HCT116 (cell line): ENCODE data around the gene SLC25A6. TPM values are rescaled to one million over a fixed set of nuclear protein-coding genes. Genes with fewer than 3 reads are reported as not detected.

Experiments
- ATAC-seq: fragments of 200-7000 bp; cut with Tn5 transposase; 2 replicates; pipeline ENCODE4 v1.9.1; 2020; ENCODE audit warnings: mild to moderate bottlenecking, moderate library complexity
- BruUV-seq: library from RNA; stranded (reverse); fragments of 400-500 nt; replicated peaks from 2 replicates; lab custom pipeline; 2021; lab: Mats Ljungman, UMichigan
- CTCF ChIA-PET: fragments of 300-600 bp; sonication (Branson Sonifier 250); formaldehyde crosslinking; loops from one replicate; lab custom pipeline; 2021; ENCODE audit warnings: antibody characterized with exemption; lab: Charles Lee
- POLR2A ChIA-PET: fragments of 300-600, 350-600 bp; sonication (Branson Sonifier 250); formaldehyde crosslinking; loops from one replicate; lab custom pipeline; 2021; ENCODE audit warnings: antibody characterized with exemption; lab: Charles Lee
- RAD21 ChIA-PET, 2 experiments: fragments of 300-600 bp; sonication (Branson Sonifier 250); formaldehyde crosslinking; loops; one replicate each; lab custom pipeline; 2023; ENCODE audit warnings: low total read pairs in 2 of 2; ENCODE audit not compliant: uncharacterized antibody in 2 of 2, unreplicated experiment in 2 of 2, low non-redundant PET in 1 of 2; lab: Charles Lee
- DNase-seq: peaks from one replicate; pipeline ENCODE4 v3.0.0-alpha.2; 2010; ENCODE audit warnings: low read depth, low spot score
- H2AFZ ChIP-seq: fragments of 200-600 bp; shearing (Covaris generic), sonication (generic); 2 replicates; pipeline ENCODE4 v1.6.1; 2017; ENCODE audit warnings: low read depth, mixed run types, mixed read lengths, antibody characterized with exemption, low read length; ENCODE audit not compliant: poor library complexity, severe bottlenecking
- H3K27ac ChIP-seq: 2 replicates; pipeline ENCODE4 v1.5.1; 2012; ENCODE audit warnings: low read depth, low read length
- H3K27me3 ChIP-seq: fragments of 200-600 bp; sonication (generic); 2 replicates; pipeline ENCODE4 v1.6.1; 2016; ENCODE audit warnings: mixed run types, low read length, mixed read lengths; ENCODE audit not compliant: insufficient read depth
- H3K36me3 ChIP-seq, 2 experiments: fragments of 200-500 bp in 1 of 2; fragments of 200-600 bp in 1 of 2; sonication (Bioruptor generic) in 1 of 2; sonication (generic) in 1 of 2; 2 replicates each; pipeline versions ENCODE4 v1.5.1 to v1.6.1; 2014 to 2016; ENCODE audit warnings: low read length in 2 of 2, inconsistent platforms in 1 of 2, mixed read lengths in 1 of 2, mixed run types in 1 of 2; ENCODE audit not compliant: insufficient read depth in 2 of 2, control insufficient read depth in 1 of 2
- H3K4me1 ChIP-seq, 2 experiments: fragments of 200-600 bp in 1 of 2; sonication (generic) in 1 of 2; 2 replicates each; pipeline versions ENCODE4 v1.5.1 to v1.6.1; 2012 to 2017; ENCODE audit warnings: low read length in 2 of 2, inconsistent platforms in 1 of 2, mild to moderate bottlenecking in 1 of 2, mixed read lengths in 1 of 2, mixed run types in 1 of 2, moderate library complexity in 1 of 2; ENCODE audit not compliant: insufficient read depth in 2 of 2, control insufficient read depth in 1 of 2
- H3K4me2 ChIP-seq: fragments of 200-600 bp; sonication (generic); 2 replicates; pipeline ENCODE4 v1.6.1; 2017; ENCODE audit warnings: mixed run types, low read length, mixed read lengths
- H3K4me3 ChIP-seq, 2 experiments: fragments of 200-600 bp in 1 of 2; sonication (generic) in 1 of 2; replicated peaks in 1 of 2; 2 replicates each; pipeline ENCODE4 v1.5.1; 2011 to 2016; ENCODE audit warnings: low read length in 2 of 2, control low read depth in 1 of 2, low read depth in 1 of 2, mild to moderate bottlenecking in 1 of 2, mixed read lengths in 1 of 2, mixed run types in 1 of 2
- H3K79me2 ChIP-seq: fragments of 200-600 bp; sonication (generic); 2 replicates; pipeline ENCODE4 v1.6.1; 2017; ENCODE audit warnings: mild to moderate bottlenecking, mixed run types, low read length, moderate library complexity, mixed read lengths; ENCODE audit not compliant: insufficient read depth
- H3K9ac ChIP-seq: fragments of 200-600 bp; sonication (generic); 2 replicates; pipeline ENCODE4 v1.6.1; 2016; ENCODE audit warnings: low read length, mixed read lengths
- H3K9me2 ChIP-seq: fragments of 200-600 bp; sonication (generic), shearing (Covaris generic); 2 replicates; pipeline ENCODE4 v1.6.1; 2017; ENCODE audit warnings: mixed run types, mild to moderate bottlenecking, moderate library complexity; ENCODE audit not compliant: insufficient read depth
- H3K9me3 ChIP-seq, 2 experiments: fragments of 200-500 bp in 1 of 2; fragments of 200-600 bp in 1 of 2; sonication (Bioruptor generic) in 1 of 2; sonication (generic) in 1 of 2; 2 replicates each; pipeline ENCODE4 v1.6.1; 2014 to 2017; ENCODE audit warnings: low read length in 2 of 2, mixed read lengths in 2 of 2, inconsistent platforms in 1 of 2, low read depth in 1 of 2, mild to moderate bottlenecking in 1 of 2, mixed run types in 1 of 2, moderate library complexity in 1 of 2; ENCODE audit not compliant: control insufficient read depth in 1 of 2, insufficient read depth in 1 of 2
- H4K20me1 ChIP-seq: fragments of 200-600 bp; sonication (generic), shearing (Covaris generic); 2 replicates; pipeline ENCODE4 v1.6.1; 2017; ENCODE audit warnings: mixed run types, mild to moderate bottlenecking, moderate library complexity; ENCODE audit not compliant: insufficient read depth
- CBX3 ChIP-seq: IDR thresholded peaks from 2 replicates; pipeline ENCODE4 v1.6.1; 2012; ENCODE audit warnings: low read depth
- CEBPB ChIP-seq: IDR thresholded peaks from 2 replicates; pipeline ENCODE4 v1.6.1; 2012; ENCODE audit warnings: low read depth
- ELF1 ChIP-seq: IDR thresholded peaks from 2 replicates; pipeline ENCODE4 v1.6.1; 2012; ENCODE audit warnings: low read depth, borderline replicate concordance
- EZH2phosphoT487 ChIP-seq: fragments of 200-600 bp; IDR thresholded peaks from 2 replicates; pipeline ENCODE4 v1.6.1; 2018; ENCODE audit warnings: antibody characterized with exemption, borderline replicate concordance
- JUND ChIP-seq: IDR thresholded peaks from 2 replicates; pipeline ENCODE4 v1.6.1; 2012
- POLR2A ChIP-seq: IDR thresholded peaks from 2 replicates; pipeline ENCODE4 v1.7.0; 2011; ENCODE audit warnings: borderline replicate concordance; ENCODE audit not compliant: insufficient read depth, insufficient read length; ENCODE audit errors: extremely low read depth
- POLR2AphosphoS5 ChIP-seq: IDR thresholded peaks from 2 replicates; pipeline ENCODE4 v1.6.1; 2011; ENCODE audit warnings: mild to moderate bottlenecking, low read depth, low read length, moderate library complexity
- SIN3A ChIP-seq: IDR thresholded peaks from 2 replicates; pipeline ENCODE4 v1.6.1; 2012; ENCODE audit warnings: low read depth
- SP1 ChIP-seq: IDR thresholded peaks from 2 replicates; pipeline ENCODE4 v1.6.1; 2012; ENCODE audit warnings: low read depth
- intact Hi-C: fragments of 100-400 bp; cut with micrococcal nuclease; formaldehyde crosslinking; loops from 2 replicates; pipeline ENCODE4 v1.10.0; 2022
- total RNA-seq: library from RNA; stranded (reverse); gene quantifications from one replicate; pipeline ENCODE4 v1.2.1, GENCODE V29; 2021; ENCODE audit not compliant: unreplicated experiment
- TF ChIP-seq, protein P1 (sequence below): IDR thresholded peaks from 2 replicates; pipeline ENCODE4 v1.6.1; 2012
- TF ChIP-seq, protein P2 (sequence below): IDR thresholded peaks from 2 replicates; pipeline ENCODE4 v1.6.1; 2012

Gene SLC25A6
- total RNA-seq, 1 experiment from 2014 or later: 398 TPM

DNA sequence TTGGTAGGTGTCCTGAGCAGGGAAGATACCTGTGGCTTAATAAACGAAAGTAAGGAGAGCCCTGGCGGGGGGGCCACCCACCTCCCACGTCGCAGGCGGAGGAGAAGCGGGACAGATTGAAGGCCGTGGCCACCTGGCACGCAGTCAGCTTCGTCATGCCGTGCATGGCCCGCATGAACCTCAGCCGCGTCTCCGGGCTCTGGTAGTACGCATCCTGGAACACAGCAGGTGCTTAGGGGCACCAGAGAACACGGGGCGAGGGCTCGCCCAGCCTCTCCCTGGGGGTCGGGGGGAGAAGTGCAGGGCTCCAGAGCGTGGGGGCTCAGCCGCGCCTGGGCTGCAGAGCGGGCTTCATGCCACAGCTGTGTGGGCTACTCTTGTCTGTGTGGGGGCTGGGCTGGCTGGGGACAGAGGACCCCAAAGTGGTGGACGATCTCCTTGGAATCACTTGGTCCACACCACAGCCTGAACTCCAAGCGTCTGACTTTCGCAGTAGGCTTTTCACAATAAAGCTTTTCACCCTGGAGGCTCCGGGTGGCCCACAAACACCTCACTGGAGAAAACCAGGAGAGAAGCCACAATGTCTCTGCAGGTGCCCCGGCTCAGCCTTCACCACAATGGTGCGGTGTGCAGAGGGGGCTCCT is 27.1 kb upstream of the SLC25A6 start:
- H3K79me2 ChIP-seq: no peaks in the 10 kb centered on the region
- intact Hi-C loops: no loop called here
- no TSS peak for BruUV-seq
- ChIA-PET CTCF (no interaction called here), POLR2A (no interaction called here), RAD21 (no interaction called here)
- no peak overlapping the region for H3K4me3 ChIP-seq
- H3K9ac ChIP-seq: no peak overlapping the region
- no peaks in the 10 kb centered on the region for H3K27me3 ChIP-seq
- peaks cover 0 to 22% of the 10 kb centered on the region in 2 experiments; a peak in 2 of 4 replicates for H3K36me3 ChIP-seq
- no peak overlapping the region for H3K4me2 ChIP-seq
- H2AFZ ChIP-seq: no peak overlapping the region
- DNase-seq: no peak
- no peaks in the 10 kb centered on the region for H4K20me1 ChIP-seq
- H3K4me1 ChIP-seq: no peaks in the 10 kb centered on the region
- TF ChIP-seq ELF1 (no peak), CEBPB (no peak), CBX3 (no peak), JUND (no peak), POLR2A (no peak), POLR2AphosphoS5 (no peak; the same call in 1 of the 2 replicates), SP1 (no peak), EZH2phosphoT487 (no peak), SIN3A (no peak)
- TF ChIP-seq, protein P1, sequence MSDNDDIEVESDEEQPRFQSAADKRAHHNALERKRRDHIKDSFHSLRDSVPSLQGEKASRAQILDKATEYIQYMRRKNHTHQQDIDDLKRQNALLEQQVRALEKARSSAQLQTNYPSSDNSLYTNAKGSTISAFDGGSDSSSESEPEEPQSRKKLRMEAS: no peak
- TF ChIP-seq, protein P2, sequence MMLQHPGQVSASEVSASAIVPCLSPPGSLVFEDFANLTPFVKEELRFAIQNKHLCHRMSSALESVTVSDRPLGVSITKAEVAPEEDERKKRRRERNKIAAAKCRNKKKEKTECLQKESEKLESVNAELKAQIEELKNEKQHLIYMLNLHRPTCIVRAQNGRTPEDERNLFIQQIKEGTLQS: no peak
- H3K27ac ChIP-seq: no peak overlapping the region
- peak; percentile 19 for ATAC-seq
- peaks cover 0 to 5% of the 10 kb centered on the region in 2 experiments; a peak in 1 of 4 replicates for H3K9me3 ChIP-seq
- H3K9me2 ChIP-seq: no peaks in the 10 kb centered on the region
